H9 (cell line): Measurements from ENCODE around the gene CSHL1. TPM values are rescaled to one million over a fixed set of nuclear protein-coding genes. Genes with fewer than 3 reads are reported as not detected.
A peak's percentile ranks its signal among the peaks of the same experiment; 100 is the strongest.
"Not testable (repeated sequence)": the region's sequence is repeated elsewhere in the genome, so short reads cannot be mapped to it uniquely, and the experiment has no call there.

Experiments
- DNase-seq: peaks from one replicate; pipeline ENCODE4 v3.0.0-alpha.2; 2017
- H2AFZ ChIP-seq: one replicate; pipeline ENCODE4 v1.6.1; 2013; ENCODE audit warnings: mild to moderate bottlenecking, low read length, control low read depth, moderate library complexity
- H2AK5ac ChIP-seq: 2 replicates; pipeline ENCODE4 v1.6.1; 2013; ENCODE audit warnings: low read length, control low read depth, mixed read lengths; ENCODE audit not compliant: insufficient read length
- H2BK120ac ChIP-seq: one replicate; pipeline ENCODE4 v1.6.1; 2013; ENCODE audit warnings: low read depth, mild to moderate bottlenecking, low read length, control low read depth, inconsistent platforms; ENCODE audit not compliant: poor library complexity, severe bottlenecking
- H2BK12ac ChIP-seq: 2 replicates; pipeline ENCODE4 v1.6.1; 2013; ENCODE audit warnings: low read length, control low read depth, mixed read lengths, low read depth; ENCODE audit not compliant: insufficient read length
- H2BK15ac ChIP-seq: 2 replicates; pipeline ENCODE4 v1.6.1; 2013; ENCODE audit warnings: low read depth, low read length, control low read depth
- H2BK20ac ChIP-seq: one replicate; pipeline ENCODE4 v1.6.1; 2013; ENCODE audit warnings: low read depth, mild to moderate bottlenecking, low read length, control low read depth, inconsistent platforms; ENCODE audit not compliant: poor library complexity, severe bottlenecking
- H2BK5ac ChIP-seq: 2 replicates; pipeline ENCODE4 v1.6.1; 2013; ENCODE audit warnings: low read length, control low read depth, mixed read lengths; ENCODE audit not compliant: insufficient read length
- H3K14ac ChIP-seq: 2 replicates; pipeline ENCODE4 v1.6.1; 2013; ENCODE audit warnings: low read length, control low read depth; ENCODE audit not compliant: insufficient read depth
- H3K18ac ChIP-seq: 2 replicates; pipeline ENCODE4 v1.6.1; 2013; ENCODE audit warnings: low read depth, mild to moderate bottlenecking, mixed read lengths, low read length, control low read depth; ENCODE audit not compliant: insufficient read length
- H3K23ac ChIP-seq: 2 replicates; pipeline ENCODE4 v1.6.1; 2013; ENCODE audit warnings: low read length, control low read depth, mixed read lengths, low read depth; ENCODE audit not compliant: insufficient read length
- H3K23me2 ChIP-seq: 2 replicates; pipeline ENCODE4 v1.6.1; 2013; ENCODE audit warnings: low read depth, mild to moderate bottlenecking, mixed read lengths, low read length, control low read depth; ENCODE audit not compliant: insufficient read length, poor library complexity, severe bottlenecking
- H3K27ac ChIP-seq: 2 replicates; pipeline ENCODE4 v1.5.1; 2013; ENCODE audit warnings: low read length, control low read depth, mixed read lengths, low read depth; ENCODE audit not compliant: insufficient read length
- H3K27me3 ChIP-seq: 2 replicates; pipeline ENCODE4 v1.6.1; 2013; ENCODE audit warnings: low read length, control low read depth, inconsistent platforms; ENCODE audit not compliant: insufficient read depth
- H3K4ac ChIP-seq: 2 replicates; pipeline ENCODE4 v1.6.1; 2013; ENCODE audit warnings: low read depth, mild to moderate bottlenecking, control low read depth, inconsistent platforms, low read length, moderate library complexity
- H3K4me1 ChIP-seq: 2 replicates; pipeline ENCODE4 v1.6.1; 2013; ENCODE audit warnings: low read length, control low read depth, inconsistent platforms; ENCODE audit not compliant: insufficient read depth
- H3K4me2 ChIP-seq: 2 replicates; pipeline ENCODE4 v1.6.1; 2013; ENCODE audit warnings: low read length, control low read depth, mixed read lengths; ENCODE audit not compliant: insufficient read length, insufficient read depth
- H3K56ac ChIP-seq: 2 replicates; pipeline ENCODE4 v1.6.1; 2013; ENCODE audit warnings: low read depth, mild to moderate bottlenecking, mixed read lengths, low read length, control low read depth; ENCODE audit not compliant: insufficient read length
- H3K79me1 ChIP-seq: 2 replicates; pipeline ENCODE4 v1.6.1; 2013; ENCODE audit warnings: low read depth, mild to moderate bottlenecking, moderate library complexity, low read length, control low read depth, inconsistent platforms; ENCODE audit not compliant: insufficient read depth, poor library complexity, severe bottlenecking
- H3K79me2 ChIP-seq: 2 replicates; pipeline ENCODE4 v1.6.1; 2013; ENCODE audit warnings: low read length, control low read depth, inconsistent platforms; ENCODE audit not compliant: insufficient read depth
- H3K9ac ChIP-seq: 2 replicates; pipeline ENCODE4 v1.6.1; 2013; ENCODE audit warnings: low read length, control low read depth, mixed read lengths; ENCODE audit not compliant: insufficient read length; ENCODE audit errors: extremely low read depth
- H3K9me3 ChIP-seq: one replicate; pipeline ENCODE4 v1.6.1; 2013; ENCODE audit warnings: low read depth, low read length, inconsistent platforms; ENCODE audit not compliant: control insufficient read depth
- H3T11ph ChIP-seq: one replicate; pipeline ENCODE4 v1.6.1; 2013; ENCODE audit warnings: mild to moderate bottlenecking, low read length, control low read depth, inconsistent platforms
- H4K20me1 ChIP-seq: one replicate; pipeline ENCODE4 v1.6.1; 2013; ENCODE audit not compliant: control insufficient read depth, insufficient read length, insufficient read depth
- H4K5ac ChIP-seq: 2 replicates; pipeline ENCODE4 v1.6.1; 2013; ENCODE audit warnings: low read depth, mild to moderate bottlenecking, mixed read lengths, low read length, control low read depth; ENCODE audit not compliant: insufficient read length
- H4K8ac ChIP-seq: replicated peaks from 2 replicates; pipeline ENCODE4 v1.6.1; 2013; ENCODE audit warnings: low read length, control low read depth, mixed read lengths, low read depth; ENCODE audit not compliant: insufficient read length
- H4K91ac ChIP-seq: 2 replicates; pipeline ENCODE4 v1.6.1; 2013; ENCODE audit warnings: low read depth, mild to moderate bottlenecking, moderate library complexity, mixed read lengths, low read length, control low read depth; ENCODE audit not compliant: insufficient read length
- H3K27ac Mint-ChIP-seq, 3 experiments: 2 replicates in 2 of 3; 3 replicates in 1 of 3; pipeline ENCODE4 v1.8.0; 2020 to 2021; ENCODE audit warnings: mixed read lengths in 3 of 3, mild to moderate bottlenecking in 1 of 3, moderate library complexity in 1 of 3
- H3K27me3 Mint-ChIP-seq: 2 replicates; pipeline ENCODE4 v1.8.0; 2021; ENCODE audit warnings: low read depth, mild to moderate bottlenecking, moderate library complexity, mixed read lengths
- H3K36me3 Mint-ChIP-seq, 3 experiments: 2 replicates in 2 of 3; 3 replicates in 1 of 3; pipeline ENCODE4 v1.8.0; 2020 to 2021; ENCODE audit warnings: low read depth in 3 of 3, mixed read lengths in 3 of 3; ENCODE audit not compliant: insufficient read depth in 1 of 3
- H3K4me1 Mint-ChIP-seq, 2 experiments: 2 replicates each; pipeline ENCODE4 v1.8.0; 2020; ENCODE audit warnings: mixed read lengths in 2 of 2
- H3K4me3 Mint-ChIP-seq, 2 experiments: 2 replicates in 1 of 2; 3 replicates in 1 of 2; pipeline ENCODE4 v1.8.0; 2020 to 2021; ENCODE audit warnings: mild to moderate bottlenecking in 2 of 2, mixed read lengths in 2 of 2, moderate library complexity in 1 of 2
- H3K9me3 Mint-ChIP-seq, 2 experiments: 2 replicates in 1 of 2; 3 replicates in 1 of 2; pipeline ENCODE4 v1.8.0; 2020; ENCODE audit warnings: mild to moderate bottlenecking in 2 of 2, mixed read lengths in 2 of 2, moderate library complexity in 1 of 2
- CTCF ChIP-seq: fragments of 200-600 bp; sonication (generic); conservative IDR thresholded peaks from 3 replicates; pipeline ENCODE4 v1.8.0; 2021; ENCODE audit warnings: antibody characterized with exemption, mild to moderate bottlenecking
- WGBS: extraction: QIAGEN DNeasy Blood & Tissue Kit; methylation state at CpG from one replicate; pipeline ENCODE4 v1.1.7; 2013; ENCODE audit warnings: missing lambda C conversion rate, low lambda C conversion rate, mixed read lengths; ENCODE audit not compliant: insufficient read length; ENCODE audit errors: extremely low coverage; 5-methylcytosine and 5-hydroxymethylcytosine counted together
- total RNA-seq: library from RNA; stranded (reverse); gene quantifications from 2 replicates; pipeline ENCODE4 v1.2.1, GENCODE V29; 2021

Gene CSHL1
- total RNA-seq, 1 experiment from 2014 or later, result not detected

DNA sequence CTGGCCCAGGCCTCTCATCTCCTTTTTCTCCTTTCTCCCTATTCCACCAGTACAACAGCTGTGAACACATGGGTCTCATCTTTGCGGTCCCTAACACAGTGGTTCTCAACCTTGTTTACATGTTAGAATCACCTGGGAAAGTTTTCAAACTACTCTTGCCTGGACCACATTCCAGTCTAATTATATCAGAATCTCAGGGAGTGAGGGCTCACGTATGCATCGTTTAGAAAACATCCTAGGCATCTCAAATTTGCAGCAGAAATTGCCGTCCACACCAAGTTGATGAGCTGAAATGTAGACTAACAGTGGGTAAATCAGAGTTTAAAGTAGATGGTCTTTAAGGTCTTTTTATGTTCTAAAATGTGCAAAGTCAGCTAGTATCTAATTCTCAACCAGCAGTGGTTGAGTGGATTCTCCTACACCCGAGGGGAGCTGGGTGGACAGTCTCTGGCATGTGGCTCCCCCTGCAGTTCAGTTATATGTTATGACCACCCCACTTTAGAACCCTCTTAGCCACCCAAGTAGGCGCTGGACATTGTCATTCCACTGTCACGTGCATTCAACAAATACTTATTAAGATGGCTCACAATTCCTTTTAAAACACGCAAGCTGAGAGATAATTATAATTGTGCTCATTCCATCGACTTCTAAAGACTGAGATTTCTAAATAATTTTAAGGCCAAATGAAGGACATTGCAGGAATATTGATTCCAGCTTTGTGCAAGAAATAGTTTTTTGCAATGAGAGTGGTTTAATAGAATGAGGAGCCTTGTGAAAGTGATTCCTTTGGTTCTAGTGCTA lies 41.4 kb downstream of the CSHL1 start:
- not testable (repeated sequence) for H3K79me2 ChIP-seq, H2BK15ac ChIP-seq, H4K20me1 ChIP-seq, DNase-seq, H3K9me3 ChIP-seq, H3K56ac ChIP-seq, H3K14ac ChIP-seq, H3K9ac ChIP-seq, H4K8ac ChIP-seq, H3K9me3 Mint-ChIP-seq, H2BK20ac ChIP-seq, H2BK12ac ChIP-seq, H2AK5ac ChIP-seq, H3K36me3 Mint-ChIP-seq, H3K79me1 ChIP-seq, H4K91ac ChIP-seq, H3K4ac ChIP-seq, H2AFZ ChIP-seq, H3K23me2 ChIP-seq, H3K27me3 Mint-ChIP-seq, H4K5ac ChIP-seq, H3K4me2 ChIP-seq, H3K4me1 ChIP-seq, H3K4me1 Mint-ChIP-seq, H2BK120ac ChIP-seq, H3K27ac ChIP-seq, H3K18ac ChIP-seq, H2BK5ac ChIP-seq, H3K27ac Mint-ChIP-seq, H3K4me3 Mint-ChIP-seq, H3K27me3 ChIP-seq, H3T11ph ChIP-seq, H3K23ac ChIP-seq
- peak; percentile 58; the same call in 2 of the 3 replicates for TF ChIP-seq CTCF
- WGBS, result no CpG with 5 or more reads among the region's 9 CpGs

- not testable (repeated sequence) for H4K91ac ChIP-seq, H4K20me1 ChIP-seq, H2AFZ ChIP-seq, H3K18ac ChIP-seq, H3K14ac ChIP-seq, H2BK120ac ChIP-seq, H3K23me2 ChIP-seq, H2BK15ac ChIP-seq, H3K4me1 ChIP-seq, H3K27ac Mint-ChIP-seq, H3K27me3 ChIP-seq, H3K9me3 ChIP-seq, H2BK12ac ChIP-seq, H3K56ac ChIP-seq, H3T11ph ChIP-seq, H4K5ac ChIP-seq, H3K27me3 Mint-ChIP-seq, H3K27ac ChIP-seq, H2BK5ac ChIP-seq, H3K9ac ChIP-seq, H3K4me3 Mint-ChIP-seq, H3K9me3 Mint-ChIP-seq, H3K36me3 Mint-ChIP-seq, H2AK5ac ChIP-seq, H3K79me2 ChIP-seq, H2BK20ac ChIP-seq, H3K4me2 ChIP-seq, H3K4ac ChIP-seq, H4K8ac ChIP-seq, H3K79me1 ChIP-seq, H3K4me1 Mint-ChIP-seq, H3K23ac ChIP-seq
- DNase-seq, result peak; percentile 73
- WGBS, result no CpG with 5 or more reads among the region's 7 CpGs
Measured at GRCh38 chr17:63866625-63867024, 44.4 kb downstream of the CSHL1 start.
